ENCODE results near the gene ART1.

GRCh38 chr11:3674189-3674588 is 29.3 kb downstream of the ART1 start:
- TF ChIP-seq EZH2 (IDR thresholded peaks at IDR 0.05; ENCODE audit: insufficient read depth, poor library complexity, severe bottlenecking) (no peak), EZH2phosphoT487 (IDR thresholded peaks at IDR 0.05; ENCODE audit: insufficient read depth, low read depth) (no peak)
